HepG2 (cell line): Measurements from ENCODE around the gene LAMB4.

Experiments used
- CCAR2 ChIP-seq: fragments of 200-400 bp; formaldehyde crosslinking; optimal IDR thresholded peaks from 2 replicates; pipeline ENCODE3; 2018; ENCODE audit warnings: low read depth, mild to moderate bottlenecking, low read length, moderate library complexity
- CTCF ChIP-seq: sonication (generic); formaldehyde crosslinking; IDR thresholded peaks from 2 replicates; pipeline ENCODE4 v1.5.0; 2020; ENCODE audit warnings: mild to moderate bottlenecking, missing genetic modification reagents, moderate library complexity
- EZH2 ChIP-seq: conservative IDR thresholded peaks from 2 replicates; pipeline ENCODE4 v1.6.1; 2012; ENCODE audit warnings: mild to moderate bottlenecking, low read depth, low read length, moderate library complexity
- GATAD2A ChIP-seq: IDR thresholded peaks from 2 replicates; pipeline ENCODE4 v1.6.1; 2016
- MAX ChIP-seq: IDR thresholded peaks from 2 replicates; pipeline ENCODE4 v1.6.1; 2012; ENCODE audit warnings: inconsistent platforms
- MYC ChIP-seq: sonication (generic); formaldehyde crosslinking; IDR thresholded peaks from 2 replicates; pipeline ENCODE4 v1.9.0; 2021; ENCODE audit warnings: missing genetic modification reagents, borderline replicate concordance
- NPAS2 ChIP-seq: sonication (generic); formaldehyde crosslinking; IDR thresholded peaks from 2 replicates; pipeline ENCODE4 v1.8.0; 2022; ENCODE audit warnings: mild to moderate bottlenecking, missing genetic modification reagents, borderline replicate concordance
- PAWR ChIP-seq: sonication (generic); formaldehyde crosslinking; IDR thresholded peaks from 2 replicates; pipeline ENCODE4 v1.4.0; 2020; ENCODE audit warnings: missing genetic modification reagents, mild to moderate bottlenecking, borderline replicate concordance
- PBX3 ChIP-seq: sonication (generic); formaldehyde crosslinking; IDR thresholded peaks from 2 replicates; pipeline ENCODE4 v1.8.1; 2023; ENCODE audit warnings: missing genetic modification reagents, inconsistent platforms, borderline replicate concordance
- STAT6 ChIP-seq: sonication (generic); formaldehyde crosslinking; IDR thresholded peaks from 2 replicates; pipeline ENCODE4 v1.4.0; 2020; ENCODE audit warnings: missing genetic modification reagents, mild to moderate bottlenecking, borderline replicate concordance
- ZC3H4 ChIP-seq: sonication (generic); formaldehyde crosslinking; IDR thresholded peaks from 2 replicates; pipeline ENCODE4 v1.4.0; 2020; ENCODE audit warnings: missing genetic modification reagents, borderline replicate concordance

- TF ChIP-seq CCAR2 (no peak), CTCF (no peak), NPAS2 (CRISPR knock-in tag) (no peak), STAT6 (CRISPR knock-in tag) (no peak), PAWR (CRISPR knock-in tag) (no peak), MYC (CRISPR knock-in tag) (no peak), ZC3H4 (no peak), PBX3 (CRISPR knock-in tag) (no peak), GATAD2A (no peak), EZH2 (no peak), MAX (no peak)
Observed at GRCh38 chr7:107973861-107974260, 156.3 kb downstream of the LAMB4 start.
